Measurements from ENCODE around the gene SYTL1. TPM values are rescaled to one million over a fixed set of nuclear protein-coding genes. Genes with fewer than 3 reads are reported as not detected.
A peak's percentile ranks its signal among the peaks of the same experiment; 100 is the strongest.

Gene SYTL1
- polyA plus RNA-seq, 2 donors = 136 to 302 TPM

- WGBS, 2 donors = 1 to 2% methylated on average over 46 to 67 of the region's 67 CpGs
- H3K9me3 ChIP-seq (ENCODE audit: control insufficient read depth in 2 of 2, insufficient read depth in 1 of 2, low read depth in 1 of 2, low read length in 1 of 2) = no peaks in the 10 kb centered on the region
- H3K27me3 ChIP-seq (ENCODE audit: control insufficient read depth in 1 of 2, insufficient read depth in 2 of 2, low read length in 2 of 2) = no peaks in the 10 kb centered on the region
- H3K4me1 ChIP-seq (ENCODE audit: control insufficient read depth in 2 of 2, insufficient read depth in 2 of 2, low read length in 1 of 2) = peaks cover 6 to 23% of the 10 kb centered on the region in 2 donors
- peaks cover 8 to 29% of the 10 kb centered on the region in 2 donors for H3K36me3 ChIP-seq (ENCODE audit: control insufficient read depth in 2 of 2, insufficient read depth in 2 of 2, low read length in 1 of 2)
- H3K4me3 ChIP-seq (ENCODE audit: low read depth in 1 of 2, low read length in 2 of 2) = peak within 1 kb of the TSS; percentile 72 to 88
- H3K27ac ChIP-seq (ENCODE audit: low read depth in 2 of 2, low read length in 1 of 2) = peak within 1 kb of the TSS; percentile 96 to 100
Measured at GRCh38 chr1:27366411-27367159, 24.8 kb downstream of the SYTL1 start, which contains the start of gene MAP3K6. TSS of gene MAP3K6 (minus strand) at chr1:27366961. CDS start at chr1:27366597, 364 bp downstream.

DNA sequence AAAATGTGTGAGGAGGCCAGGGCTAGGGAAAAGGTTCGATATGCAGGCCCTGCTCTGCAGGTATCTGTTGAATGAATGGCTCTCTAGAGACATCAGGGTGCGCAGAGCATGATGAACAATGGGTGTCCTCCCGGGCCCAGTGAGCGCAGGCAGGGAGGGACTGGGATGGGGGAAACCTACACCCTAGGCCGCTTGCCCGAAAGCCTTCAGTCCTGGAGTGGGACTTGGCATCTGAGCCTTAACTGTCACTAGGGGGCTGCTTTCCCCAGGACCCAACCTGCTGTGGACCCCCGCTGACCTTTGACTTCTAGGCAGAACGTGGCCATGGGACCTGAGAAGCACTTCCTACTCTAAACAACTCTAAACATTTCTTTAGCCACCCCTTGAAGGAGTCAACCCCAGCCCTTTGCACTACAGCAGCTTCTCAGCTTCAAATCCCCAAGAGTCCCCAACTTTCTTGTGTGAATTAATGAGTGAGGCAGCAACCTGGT lies 25.4 kb downstream of the SYTL1 start:
- Histone ChIP-seq H3K36me3 (ENCODE audit: control insufficient read depth in 2 of 2, insufficient read depth in 2 of 2, low read length in 1 of 2) (peaks cover 4 to 23% of the 10 kb centered on the region in 2 donors), H3K27me3 (ENCODE audit: control insufficient read depth in 1 of 2, insufficient read depth in 2 of 2, low read length in 2 of 2) (no peaks in the 10 kb centered on the region), H3K9me3 (ENCODE audit: control insufficient read depth in 2 of 2, insufficient read depth in 1 of 2, low read depth in 1 of 2, low read length in 1 of 2) (no peaks in the 10 kb centered on the region), H3K4me3 (ENCODE audit: low read depth in 1 of 2, low read length in 2 of 2) (peak overlapping the region; percentile 72 to 88), H3K4me1 (ENCODE audit: control insufficient read depth in 2 of 2, insufficient read depth in 2 of 2, low read length in 1 of 2) (peaks cover 6 to 23% of the 10 kb centered on the region in 2 donors), H3K27ac (ENCODE audit: low read depth in 2 of 2, low read length in 1 of 2) (peak overlapping the region; percentile 96 to 100)
- WGBS, 2 donors = 32 to 39% methylated on average over 8 of the region's 8 CpGs

DNA sequence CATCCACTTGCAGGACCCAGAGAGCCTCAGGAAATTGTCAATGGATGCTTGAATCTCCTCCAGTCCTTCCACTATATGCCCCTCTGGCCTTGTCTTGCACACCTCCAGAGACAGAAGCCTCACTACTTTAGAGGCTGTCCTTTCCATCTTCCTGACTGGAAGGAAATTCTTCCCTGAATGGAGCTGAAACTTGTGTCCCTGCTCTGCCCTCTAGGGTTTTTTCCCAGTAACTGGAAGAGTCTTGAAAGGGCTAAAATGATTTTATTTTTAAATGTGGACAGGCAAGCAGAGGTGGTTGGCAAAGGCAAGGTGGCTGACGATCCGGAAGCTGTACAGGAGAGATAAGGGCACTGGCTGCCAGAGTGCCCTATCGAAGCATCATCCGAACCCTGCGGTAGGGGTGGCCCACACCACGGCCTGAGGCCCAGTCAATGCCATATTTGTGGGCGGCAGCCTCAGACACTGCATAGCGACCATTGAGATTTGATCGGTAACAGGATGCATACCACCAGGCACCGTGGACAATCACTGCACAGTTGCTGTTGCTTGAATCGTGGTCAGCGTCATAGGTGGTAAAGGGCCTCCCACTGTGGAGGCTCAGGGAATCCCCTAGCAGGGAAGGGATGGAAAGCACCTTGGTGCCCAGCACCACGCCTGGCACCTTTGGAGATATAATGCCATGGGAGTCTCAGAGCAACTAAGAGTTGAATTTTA lies 27.2 kb downstream of the SYTL1 start:
- Histone ChIP-seq H3K4me1 (ENCODE audit: control insufficient read depth in 2 of 2, insufficient read depth in 2 of 2, low read length in 1 of 2) (peaks cover 6 to 23% of the 10 kb centered on the region in 2 donors), H3K9me3 (ENCODE audit: control insufficient read depth in 2 of 2, insufficient read depth in 1 of 2, low read depth in 1 of 2, low read length in 1 of 2) (no peaks in the 10 kb centered on the region), H3K27me3 (ENCODE audit: control insufficient read depth in 1 of 2, insufficient read depth in 2 of 2, low read length in 2 of 2) (no peaks in the 10 kb centered on the region), H3K36me3 (ENCODE audit: control insufficient read depth in 2 of 2, insufficient read depth in 2 of 2, low read length in 1 of 2) (peaks cover 0 to 5% of the 10 kb centered on the region in 2 donors), H3K27ac (ENCODE audit: low read depth in 2 of 2, low read length in 1 of 2) (peak overlapping the region; percentile 61 to 87), H3K4me3 (ENCODE audit: low read depth in 1 of 2, low read length in 2 of 2) (no peak overlapping the region)
- WGBS, 2 donors = 55 to 60% methylated on average over 13 of the region's 13 CpGs

GRCh38 chr1:27372022-27372807 lies 30.4 kb downstream of the SYTL1 start:
- H3K4me3 ChIP-seq (ENCODE audit: low read depth in 1 of 2, low read length in 2 of 2) = no peak overlapping the region
- no peaks in the 10 kb centered on the region for H3K9me3 ChIP-seq (ENCODE audit: control insufficient read depth in 2 of 2, insufficient read depth in 1 of 2, low read depth in 1 of 2, low read length in 1 of 2)
- WGBS, 2 donors = 71 to 72% methylated on average over 19 of the region's 19 CpGs
- H3K4me1 ChIP-seq (ENCODE audit: control insufficient read depth in 2 of 2, insufficient read depth in 2 of 2, low read length in 1 of 2) = peaks cover 2 to 11% of the 10 kb centered on the region in 2 donors
- no peaks in the 10 kb centered on the region for H3K27me3 ChIP-seq (ENCODE audit: control insufficient read depth in 1 of 2, insufficient read depth in 2 of 2, low read length in 2 of 2)
- no peaks in the 10 kb centered on the region for H3K36me3 ChIP-seq (ENCODE audit: control insufficient read depth in 2 of 2, insufficient read depth in 2 of 2, low read length in 1 of 2)
- no peak overlapping the region for H3K27ac ChIP-seq (ENCODE audit: low read depth in 2 of 2, low read length in 1 of 2)

DNA sequence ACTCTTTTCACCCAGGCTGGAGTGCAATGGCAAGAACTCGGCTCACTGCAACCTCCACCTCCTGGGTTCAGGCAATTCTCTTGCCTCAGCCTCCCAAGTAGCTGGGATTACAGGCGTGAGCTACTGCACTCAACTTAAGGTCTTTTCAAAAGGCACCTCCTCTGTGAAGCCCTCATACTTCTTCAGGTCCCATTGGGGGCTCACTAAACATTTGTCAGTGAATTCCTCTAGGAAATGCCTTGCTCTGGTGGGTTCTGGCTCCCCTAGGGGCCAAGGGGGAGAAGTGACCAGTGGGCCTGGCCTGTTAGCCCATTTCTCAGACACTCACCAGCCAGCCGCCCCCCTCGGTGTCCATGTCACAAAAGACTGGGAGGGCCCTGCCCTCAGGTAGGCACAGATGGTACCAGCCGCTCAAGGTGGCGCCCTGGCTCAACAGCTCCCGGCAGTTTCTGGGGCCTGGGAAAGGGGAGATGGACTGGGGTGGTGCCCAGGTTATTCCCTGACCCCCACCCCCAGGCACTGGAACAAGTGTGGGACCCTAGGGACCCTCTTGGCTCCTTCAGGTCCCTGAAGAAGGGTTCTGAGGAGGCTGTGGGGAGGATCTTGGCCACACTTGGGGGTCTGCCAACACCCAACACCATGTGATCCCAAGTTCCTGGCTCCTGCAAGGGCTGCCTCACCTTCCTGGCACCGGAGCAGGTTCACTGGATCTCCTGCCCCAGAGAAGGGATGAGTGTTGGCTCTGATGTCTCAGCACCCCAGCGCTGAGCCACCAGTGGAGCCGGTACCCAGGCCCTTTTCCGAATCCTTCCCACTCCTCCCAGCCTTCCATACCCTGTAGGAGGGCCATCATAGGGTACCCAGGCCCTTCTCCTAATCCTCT lies 31.2 kb downstream of the SYTL1 start:
- WGBS, 2 donors = 67 to 85% methylated on average over 11 of the region's 11 CpGs
- Histone ChIP-seq H3K4me3 (ENCODE audit: low read depth in 1 of 2, low read length in 2 of 2) (no peak overlapping the region), H3K4me1 (ENCODE audit: control insufficient read depth in 2 of 2, insufficient read depth in 2 of 2, low read length in 1 of 2) (peaks cover 0 to 6% of the 10 kb centered on the region in 2 donors), H3K36me3 (ENCODE audit: control insufficient read depth in 2 of 2, insufficient read depth in 2 of 2, low read length in 1 of 2) (no peaks in the 10 kb centered on the region), H3K27me3 (ENCODE audit: control insufficient read depth in 1 of 2, insufficient read depth in 2 of 2, low read length in 2 of 2) (no peaks in the 10 kb centered on the region), H3K9me3 (ENCODE audit: control insufficient read depth in 2 of 2, insufficient read depth in 1 of 2, low read depth in 1 of 2, low read length in 1 of 2) (no peaks in the 10 kb centered on the region), H3K27ac (ENCODE audit: low read depth in 2 of 2, low read length in 1 of 2) (peak overlapping the region in 1 of 2 donors; percentile 34)

DNA sequence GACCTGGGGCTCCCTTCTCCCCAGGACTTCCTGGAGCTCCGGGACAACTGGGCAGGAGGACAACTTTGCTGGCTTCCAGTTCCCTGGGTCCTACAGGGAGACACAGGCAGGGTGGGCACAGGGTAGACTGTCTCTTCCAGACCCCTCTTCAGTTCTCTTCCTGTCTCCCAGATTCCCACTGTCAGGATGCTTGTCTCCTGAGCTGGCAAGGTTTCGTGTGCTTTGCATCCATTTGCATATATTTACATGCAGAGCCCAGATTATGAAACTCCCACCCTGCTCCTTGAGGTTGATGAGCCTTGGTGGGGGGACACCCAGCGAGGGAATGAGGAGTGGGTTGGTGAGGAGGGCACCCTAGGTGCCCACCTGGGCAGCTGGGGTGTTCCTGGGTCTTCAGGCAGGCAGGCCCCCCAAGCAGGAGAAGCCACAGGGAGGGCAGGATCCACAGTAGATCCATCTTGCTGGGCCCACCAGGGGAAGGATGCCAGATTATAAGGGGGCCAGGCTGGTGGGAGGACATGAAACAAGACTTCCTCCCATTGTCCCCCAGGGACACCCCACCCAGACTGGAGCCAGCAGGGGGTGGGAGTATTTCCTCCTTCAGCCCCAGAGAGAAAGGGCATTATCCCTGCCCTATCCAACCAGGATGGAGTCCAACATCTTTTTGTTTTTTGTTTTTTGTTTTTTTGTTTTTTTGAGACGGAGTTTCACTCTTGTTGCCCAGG lies 32.7 kb downstream of the SYTL1 start, which contains the start of gene FCN3:
FCN3 (minus strand) TSS at position 463 of the 725 bp plus-strand sequence; CDS start at position 457, 6 bp downstream.
- WGBS, 2 donors = 78 to 79% methylated on average over 4 of the region's 4 CpGs
- H3K27ac ChIP-seq (ENCODE audit: low read depth in 2 of 2, low read length in 1 of 2) = peak within 1 kb of the TSS in 1 of 2 donors; percentile 3
- H3K4me3 ChIP-seq (ENCODE audit: low read depth in 1 of 2, low read length in 2 of 2) = no peak within 1 kb of the TSS

GRCh38 chr1:27377760-27378495 lies 36.1 kb downstream of the SYTL1 start:
- Histone ChIP-seq H3K4me3 (ENCODE audit: low read depth in 1 of 2, low read length in 2 of 2) (no peak overlapping the region), H3K4me1 (ENCODE audit: control insufficient read depth in 2 of 2, insufficient read depth in 2 of 2, low read length in 1 of 2) (peaks cover 4 to 27% of the 10 kb centered on the region in 2 donors), H3K27me3 (ENCODE audit: control insufficient read depth in 1 of 2, insufficient read depth in 2 of 2, low read length in 2 of 2) (no peaks in the 10 kb centered on the region), H3K36me3 (ENCODE audit: control insufficient read depth in 2 of 2, insufficient read depth in 2 of 2, low read length in 1 of 2) (no peaks in the 10 kb centered on the region), H3K9me3 (ENCODE audit: control insufficient read depth in 2 of 2, insufficient read depth in 1 of 2, low read depth in 1 of 2, low read length in 1 of 2) (no peaks in the 10 kb centered on the region), H3K27ac (ENCODE audit: low read depth in 2 of 2, low read length in 1 of 2) (peak overlapping the region; percentile 21 to 24)
- WGBS, 2 donors = 50 to 68% methylated on average over 12 of the region's 12 CpGs

More for the DNA sequence above, 32.7 kb downstream of the SYTL1 start, which contains the start of gene FCN3:
- H3K27me3 ChIP-seq (ENCODE audit: control insufficient read depth in 1 of 2, insufficient read depth in 2 of 2, low read length in 2 of 2) = no peaks in the 10 kb centered on the region
- peaks cover 4 to 7% of the 10 kb centered on the region in 2 donors for H3K4me1 ChIP-seq (ENCODE audit: control insufficient read depth in 2 of 2, insufficient read depth in 2 of 2, low read length in 1 of 2)
- no peaks in the 10 kb centered on the region for H3K36me3 ChIP-seq (ENCODE audit: control insufficient read depth in 2 of 2, insufficient read depth in 2 of 2, low read length in 1 of 2)
- H3K9me3 ChIP-seq (ENCODE audit: control insufficient read depth in 2 of 2, insufficient read depth in 1 of 2, low read depth in 1 of 2, low read length in 1 of 2) = no peaks in the 10 kb centered on the region
